LHCN-M2 (cell line): ENCODE measurements around the gene IRF2BP1. TPM values are rescaled to one million over a fixed set of nuclear protein-coding genes. Genes with fewer than 3 reads are reported as not detected.

Experiments
- DNase-seq: peaks from one replicate; pipeline ENCODE4 v3.0.0-alpha.2; 2012; ENCODE audit warnings: low read depth
- polyA plus RNA-seq: library from polyadenylated mRNA; unstranded; fragments of >200 nt; gene quantifications from one replicate; pipeline ENCODE4 v1.2.1, GENCODE V29; 2012; ENCODE audit warnings: missing spikeins
- total RNA-seq: library from RNA; depleted of rRNA; stranded (reverse); fragments of >200 nt; gene quantifications from 2 replicates; pipeline ENCODE4 v1.2.3, GENCODE V29; 2014; rRNA removed

IRF2BP1 gene, protein sequence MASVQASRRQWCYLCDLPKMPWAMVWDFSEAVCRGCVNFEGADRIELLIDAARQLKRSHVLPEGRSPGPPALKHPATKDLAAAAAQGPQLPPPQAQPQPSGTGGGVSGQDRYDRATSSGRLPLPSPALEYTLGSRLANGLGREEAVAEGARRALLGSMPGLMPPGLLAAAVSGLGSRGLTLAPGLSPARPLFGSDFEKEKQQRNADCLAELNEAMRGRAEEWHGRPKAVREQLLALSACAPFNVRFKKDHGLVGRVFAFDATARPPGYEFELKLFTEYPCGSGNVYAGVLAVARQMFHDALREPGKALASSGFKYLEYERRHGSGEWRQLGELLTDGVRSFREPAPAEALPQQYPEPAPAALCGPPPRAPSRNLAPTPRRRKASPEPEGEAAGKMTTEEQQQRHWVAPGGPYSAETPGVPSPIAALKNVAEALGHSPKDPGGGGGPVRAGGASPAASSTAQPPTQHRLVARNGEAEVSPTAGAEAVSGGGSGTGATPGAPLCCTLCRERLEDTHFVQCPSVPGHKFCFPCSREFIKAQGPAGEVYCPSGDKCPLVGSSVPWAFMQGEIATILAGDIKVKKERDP
- 40.1 and 42.8 TPM in 2 replicates for total RNA-seq
- polyA plus RNA-seq, result 12.4 TPM

DNA sequence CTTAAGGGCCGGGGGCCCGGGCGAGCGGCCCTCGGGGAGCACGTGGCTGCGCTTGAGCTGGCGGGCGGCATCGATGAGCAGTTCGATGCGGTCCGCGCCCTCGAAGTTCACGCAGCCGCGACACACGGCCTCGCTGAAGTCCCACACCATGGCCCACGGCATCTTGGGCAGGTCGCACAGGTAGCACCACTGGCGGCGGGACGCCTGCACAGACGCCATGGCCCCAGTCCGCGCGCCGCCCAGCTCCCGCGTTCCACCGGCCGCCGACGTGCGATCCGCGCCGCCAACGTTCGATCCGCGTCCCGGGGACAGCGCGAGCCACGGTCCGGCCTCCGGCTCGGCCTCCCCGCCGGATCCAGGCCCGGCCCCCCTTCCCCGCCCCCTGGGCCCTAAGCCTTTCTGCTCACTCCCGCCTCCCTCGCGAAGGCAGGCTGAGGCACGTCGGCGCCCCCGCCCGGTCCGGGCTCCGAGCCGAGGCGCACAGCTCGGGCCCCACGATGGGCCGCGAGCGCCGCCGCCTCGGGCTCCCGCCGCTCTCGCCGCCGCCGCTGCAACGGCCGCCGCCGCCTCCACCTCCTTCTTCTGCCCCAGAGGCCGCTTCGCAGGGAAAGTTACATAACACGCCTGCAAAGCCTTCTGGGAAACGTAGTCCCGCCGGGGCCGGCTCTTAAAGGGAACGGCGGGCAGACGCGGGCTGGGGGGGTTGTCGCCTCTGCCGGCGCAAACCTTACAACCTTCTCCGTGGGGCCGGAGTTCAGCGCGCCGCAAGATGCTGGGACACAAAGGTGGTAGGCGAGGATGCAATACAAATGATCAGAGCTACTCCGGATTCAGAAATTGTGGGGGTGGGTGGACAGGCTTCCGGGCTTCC lies at the start of gene IRF2BP1:
Gene IRF2BP1 (minus strand): TSS at position 586 of the 871 bp plus-strand sequence. CDS start 367 bp downstream, at position 219.
- DNase-seq, result peak; percentile 88

DNA sequence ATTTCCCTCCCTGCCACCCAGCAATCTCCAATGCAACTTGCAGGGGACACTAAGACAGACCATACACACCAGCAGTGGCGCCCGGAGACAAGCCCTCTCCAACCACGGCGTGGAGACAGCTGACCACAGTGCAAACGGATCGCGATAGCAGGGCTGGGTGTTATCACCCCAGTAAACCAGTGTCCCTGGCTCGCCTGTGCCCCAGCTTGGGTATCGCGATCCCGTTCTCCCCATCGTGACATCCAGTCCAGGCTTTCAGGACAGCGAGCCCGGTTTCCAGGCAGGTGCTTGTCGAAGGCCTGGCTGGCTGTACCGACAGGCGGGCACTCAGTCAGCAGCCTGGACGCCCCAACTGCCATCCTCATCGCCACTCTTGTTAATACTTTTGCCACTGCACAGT lies 49.3 kb upstream of the IRF2BP1 start:
- DNase-seq, result no peak

DNA sequence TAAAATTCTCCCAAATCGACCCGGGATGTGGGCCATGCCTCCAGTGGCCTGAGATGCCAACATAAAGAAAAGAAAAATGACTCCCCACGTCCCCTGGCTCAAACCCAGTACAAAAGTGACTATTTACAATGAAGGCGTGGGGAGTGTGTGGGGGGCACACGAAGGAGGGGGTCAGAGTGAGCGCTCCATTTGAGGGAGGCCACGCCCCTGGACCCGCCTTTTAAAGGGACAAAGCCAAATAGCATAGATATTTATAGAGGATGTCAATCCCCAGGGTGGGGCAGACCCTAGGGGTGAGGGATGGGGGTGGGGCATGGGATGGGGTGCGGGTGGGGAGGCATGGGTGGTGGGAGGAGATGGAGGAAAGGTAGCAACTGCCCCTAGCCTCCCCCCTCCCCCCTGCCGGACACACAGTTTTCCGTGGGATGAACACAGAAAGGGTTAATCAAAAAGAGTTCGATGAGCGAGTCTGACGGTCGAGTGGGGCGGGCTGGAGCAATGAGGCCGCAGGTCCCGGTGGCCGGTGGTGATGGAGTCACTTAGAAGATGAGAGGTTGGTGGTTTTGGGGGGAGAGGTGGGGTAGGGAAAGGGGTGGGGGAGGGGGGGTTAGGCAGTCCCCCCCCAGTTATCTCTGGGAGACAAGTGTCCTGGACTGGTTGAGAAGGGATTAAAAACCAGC lies 48.8 kb upstream of the IRF2BP1 start:
- DNase-seq, result no peak

DNA sequence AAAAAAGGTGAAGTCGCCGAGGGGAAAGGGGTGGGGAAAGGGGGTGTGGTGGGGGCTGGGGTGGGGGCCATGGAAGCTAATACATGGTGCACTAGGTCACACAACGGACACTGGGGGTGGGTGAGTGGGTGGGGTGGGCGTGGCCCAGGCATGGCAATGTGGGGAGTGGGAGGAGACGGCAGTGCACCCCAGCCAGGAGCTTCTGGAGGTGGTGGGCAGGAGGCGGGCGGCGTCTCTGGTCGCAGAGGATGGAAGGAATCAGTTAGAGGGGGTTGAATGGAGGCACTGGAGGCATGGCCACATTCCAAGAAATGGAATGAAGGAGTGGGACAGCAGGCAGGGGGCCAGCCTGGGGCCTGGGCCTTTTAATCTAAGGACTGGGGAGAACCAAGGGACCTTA lies 47.8 kb upstream of the IRF2BP1 start:
- no peak for DNase-seq

DNA sequence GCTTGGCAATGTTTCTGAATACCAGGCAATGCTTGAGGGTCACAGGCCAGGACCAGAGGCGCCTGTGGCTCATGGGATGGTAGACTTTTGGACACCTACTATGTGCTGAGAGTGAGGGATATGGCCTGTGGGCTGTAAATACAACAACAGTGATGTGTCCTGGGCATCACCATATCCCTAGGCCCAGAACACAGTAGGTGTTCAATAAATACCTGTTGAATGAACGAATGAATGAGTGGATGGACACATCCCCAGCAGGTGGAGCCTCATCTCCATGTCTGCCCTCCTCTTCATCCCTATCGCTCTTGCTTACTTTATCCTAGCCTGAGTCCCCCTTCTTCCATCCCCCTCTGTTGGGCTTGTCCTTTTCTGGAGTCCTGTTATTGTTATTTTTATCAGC lies 45.1 kb upstream of the IRF2BP1 start:
- no peak for DNase-seq

DNA sequence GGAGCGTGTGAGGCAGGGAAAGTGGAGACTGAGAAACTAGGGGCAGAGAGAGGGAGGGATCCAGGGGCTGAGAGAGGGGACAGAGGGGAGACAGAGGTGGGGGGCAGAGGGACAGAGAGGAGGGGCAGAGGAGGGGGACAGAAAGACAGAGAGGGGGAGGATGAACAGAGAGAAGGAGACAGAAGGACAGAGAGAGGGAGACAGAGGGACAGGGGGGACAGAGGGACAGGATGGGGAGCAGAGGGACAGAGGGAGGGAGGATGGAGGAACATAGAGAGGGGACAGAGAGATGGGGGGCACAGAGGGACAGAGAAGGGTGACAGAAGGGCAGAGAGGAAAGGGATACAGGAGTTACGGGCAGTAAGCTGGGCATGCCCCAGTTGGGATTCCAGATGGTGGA lies 43.3 kb upstream of the IRF2BP1 start:
- no peak for DNase-seq

DNA sequence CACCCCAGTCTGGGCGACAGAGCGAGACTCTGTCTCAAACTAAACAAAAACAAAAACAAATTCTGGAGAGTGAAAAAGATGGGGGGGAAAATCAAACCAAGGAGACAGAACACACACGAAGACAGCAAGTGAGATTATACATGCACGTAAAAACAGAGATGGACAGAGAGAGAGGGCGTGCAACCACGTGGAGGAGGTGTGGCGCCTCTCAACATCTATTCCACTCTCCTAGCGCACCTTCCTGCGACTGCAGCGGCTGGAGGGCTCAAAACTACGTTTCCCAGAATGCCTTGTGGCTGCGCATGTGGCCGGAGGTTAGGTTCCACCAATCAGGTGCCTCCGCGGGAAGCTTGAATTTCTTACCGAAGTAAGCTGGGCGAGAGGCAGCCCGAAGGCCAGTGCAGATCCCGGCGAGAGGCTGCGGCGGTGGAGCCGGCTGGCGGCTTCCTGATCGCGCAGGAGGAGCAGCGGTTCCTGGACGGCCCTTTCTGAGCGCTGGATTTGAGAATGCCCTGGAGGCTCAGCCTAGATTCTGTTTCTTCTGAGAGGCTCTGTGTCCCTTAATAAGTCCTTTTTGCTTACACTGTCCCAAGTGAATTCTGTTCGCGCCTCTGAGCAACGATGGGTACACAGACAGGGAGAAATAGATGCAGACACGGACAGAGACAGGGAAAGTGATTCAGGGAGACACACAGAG lies 41.8 kb upstream of the IRF2BP1 start:
- DNase-seq, result peak; percentile 84

GRCh38 chr19:45924891-45925447 lies 39.0 kb upstream of the IRF2BP1 start:
- no peak for DNase-seq

- no peak for DNase-seq
These were observed 36.3 kb upstream of the IRF2BP1 start for GRCh38 chr19:45922281-45922680.

- no peak for DNase-seq
These were observed 34.5 kb upstream of the IRF2BP1 start for GRCh38 chr19:45920458-45920857.

DNA sequence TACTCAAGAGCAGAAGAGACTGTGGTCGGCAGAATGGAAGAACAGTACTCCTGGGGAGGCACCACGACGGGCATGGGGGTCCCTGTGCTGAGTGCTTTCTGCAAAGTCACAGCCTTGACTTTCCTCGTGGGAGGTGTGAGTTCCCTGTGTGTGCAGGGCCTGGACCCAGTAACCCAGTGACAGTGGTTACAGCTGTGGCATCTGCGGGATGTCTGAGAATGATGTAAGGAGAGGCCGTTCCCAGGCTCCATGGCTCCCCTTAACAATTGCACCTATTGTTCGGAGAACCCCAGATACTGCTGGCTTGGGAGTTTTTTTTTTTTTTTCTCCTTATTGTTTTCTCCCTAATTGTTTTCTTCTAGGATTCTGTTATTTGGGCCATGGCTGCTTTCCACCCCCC lies 33.7 kb upstream of the IRF2BP1 start:
- no peak for DNase-seq

- DNase-seq, result no peak
These were observed 32.8 kb upstream of the IRF2BP1 start for GRCh38 chr19:45918721-45919120.

DNA sequence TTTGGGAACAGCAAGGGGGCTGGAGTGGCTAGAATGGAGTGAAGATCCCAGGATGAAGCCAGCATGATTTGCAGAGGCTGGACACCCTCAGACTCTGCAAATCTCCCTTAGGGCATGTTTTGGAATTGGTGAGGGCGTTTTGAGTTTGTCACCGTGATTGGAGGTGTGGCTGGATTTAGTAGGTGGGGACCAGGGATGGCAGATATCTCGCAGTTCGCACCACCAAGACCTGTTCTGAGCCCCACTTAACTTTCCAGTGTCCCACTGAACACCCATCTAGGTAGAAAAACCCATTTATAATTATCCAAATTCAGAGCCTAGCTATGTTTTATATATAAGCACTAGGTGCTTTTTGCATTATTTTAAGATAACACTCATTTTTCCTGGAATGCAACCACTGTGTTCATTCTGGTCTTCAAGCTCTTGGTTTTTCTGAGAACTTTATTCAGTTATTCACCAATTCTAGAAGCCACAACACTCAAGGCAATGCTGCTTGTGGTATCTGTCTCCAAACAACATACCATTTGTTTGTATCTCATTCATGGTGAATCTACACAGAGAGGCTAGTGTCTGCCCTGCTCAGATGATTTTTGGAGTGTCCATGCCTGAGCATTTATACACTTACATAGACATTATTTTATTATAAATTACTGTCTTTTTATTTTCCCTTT lies 31.6 kb upstream of the IRF2BP1 start:
- no peak for DNase-seq

DNA sequence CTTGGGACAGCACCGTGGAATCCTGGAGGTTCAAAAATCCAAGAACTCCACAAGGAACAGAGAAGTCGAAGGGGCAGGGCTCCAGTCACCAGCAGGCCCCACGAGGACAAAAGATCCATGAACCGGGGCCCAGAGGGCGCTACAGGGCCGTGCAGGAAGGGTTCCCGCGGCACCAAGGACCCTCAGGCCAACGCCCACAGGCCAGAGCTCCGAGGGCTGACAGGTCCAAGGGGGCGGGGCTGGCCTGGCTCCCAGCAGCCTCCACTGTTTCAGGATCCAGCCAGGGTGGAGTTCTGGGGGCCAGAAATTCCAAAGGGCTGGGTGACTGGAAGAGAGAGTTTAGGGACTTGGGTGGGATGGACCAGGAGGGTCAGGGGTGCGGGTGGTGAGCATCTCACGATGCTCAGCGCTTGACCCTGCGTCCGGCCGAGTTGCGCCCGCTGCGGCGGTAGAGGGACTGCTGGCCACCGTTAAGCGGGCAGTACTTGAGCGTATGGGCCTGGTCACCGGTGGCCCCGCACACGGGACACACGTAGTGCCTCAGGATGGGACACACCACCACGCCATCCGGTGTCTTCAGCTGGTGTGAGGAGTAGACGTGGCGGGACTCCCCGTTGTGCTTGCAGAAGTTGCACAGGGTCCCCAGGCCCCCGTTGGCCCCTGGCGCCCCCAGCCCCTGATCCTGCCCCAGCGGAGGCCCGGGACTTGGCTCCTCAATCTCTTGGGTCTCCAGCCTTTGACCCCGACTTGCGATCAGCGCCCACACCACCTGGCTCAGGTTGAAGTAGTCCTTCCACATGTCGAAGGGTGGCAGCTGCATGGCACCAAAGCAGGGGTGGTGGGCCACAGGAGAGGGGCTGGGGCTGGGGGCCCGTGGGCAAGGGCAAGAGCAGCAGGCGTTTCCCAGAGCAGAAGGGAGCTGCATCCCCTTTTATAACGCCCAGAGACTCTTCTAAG lies 28.2 kb upstream of the IRF2BP1 start, which contains the start of gene NANOS2:
Gene NANOS2 (minus strand): TSS at position 905 of the 957 bp plus-strand sequence. CDS start 85 bp downstream, at position 820.
- DNase-seq, result no peak

GRCh38 chr19:45911291-45911690 lies 25.4 kb upstream of the IRF2BP1 start:
- DNase-seq, result no peak

DNA sequence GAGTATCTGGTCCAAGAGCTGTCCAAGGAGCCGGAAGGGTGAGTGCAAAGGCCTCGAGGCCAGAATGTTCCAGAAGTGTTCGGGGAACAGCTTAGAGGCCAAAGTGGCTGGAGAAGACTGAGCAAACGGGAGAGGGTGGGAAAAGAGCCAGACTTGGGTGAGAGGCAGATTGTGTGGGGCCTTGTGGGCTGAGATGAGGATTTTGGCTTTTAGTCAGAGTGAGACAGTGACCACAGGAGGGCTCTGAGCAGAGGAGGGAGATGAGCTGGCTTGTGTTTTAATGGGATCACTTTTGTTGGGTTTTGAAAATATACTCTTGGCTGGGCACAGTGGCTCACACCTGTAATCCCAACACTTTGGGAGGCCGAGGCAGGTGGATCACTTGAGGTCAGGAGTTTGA lies 23.0 kb upstream of the IRF2BP1 start:
- peak; percentile 43 for DNase-seq

DNA sequence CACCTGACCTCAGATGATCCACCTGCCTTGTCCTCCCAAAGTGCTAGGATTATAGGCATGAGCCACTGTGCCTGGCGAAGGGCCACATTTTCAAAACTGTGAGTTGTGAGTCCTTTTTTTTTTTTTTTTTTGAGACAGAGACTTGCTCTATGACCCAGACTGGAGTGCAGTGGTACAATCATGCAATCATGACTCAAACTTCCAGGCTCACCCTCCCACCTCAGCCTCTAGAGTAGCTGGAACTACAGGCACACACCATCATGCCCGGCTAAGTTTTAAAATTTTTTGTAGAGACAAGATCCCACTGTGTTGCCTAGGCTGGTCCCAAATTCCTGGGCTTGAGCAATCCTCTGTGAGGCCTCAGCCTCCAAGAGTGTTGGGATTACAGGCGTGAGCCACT lies 20.3 kb upstream of the IRF2BP1 start:
- peak; percentile 35 for DNase-seq

GRCh38 chr19:45905011-45905410 lies 19.1 kb upstream of the IRF2BP1 start:
- no peak for DNase-seq
